Measurements from ENCODE around the gene PIEZO2. TPM values are rescaled to one million over a fixed set of nuclear protein-coding genes. Genes with fewer than 3 reads are reported as not detected.
"Not testable (repeated sequence)": the region's sequence is repeated elsewhere in the genome, so short reads cannot be mapped to it uniquely, and the experiment has no call there.

Gene PIEZO2
- total RNA-seq, 1 donor from 2014 or later, result 41.2 TPM

DNA sequence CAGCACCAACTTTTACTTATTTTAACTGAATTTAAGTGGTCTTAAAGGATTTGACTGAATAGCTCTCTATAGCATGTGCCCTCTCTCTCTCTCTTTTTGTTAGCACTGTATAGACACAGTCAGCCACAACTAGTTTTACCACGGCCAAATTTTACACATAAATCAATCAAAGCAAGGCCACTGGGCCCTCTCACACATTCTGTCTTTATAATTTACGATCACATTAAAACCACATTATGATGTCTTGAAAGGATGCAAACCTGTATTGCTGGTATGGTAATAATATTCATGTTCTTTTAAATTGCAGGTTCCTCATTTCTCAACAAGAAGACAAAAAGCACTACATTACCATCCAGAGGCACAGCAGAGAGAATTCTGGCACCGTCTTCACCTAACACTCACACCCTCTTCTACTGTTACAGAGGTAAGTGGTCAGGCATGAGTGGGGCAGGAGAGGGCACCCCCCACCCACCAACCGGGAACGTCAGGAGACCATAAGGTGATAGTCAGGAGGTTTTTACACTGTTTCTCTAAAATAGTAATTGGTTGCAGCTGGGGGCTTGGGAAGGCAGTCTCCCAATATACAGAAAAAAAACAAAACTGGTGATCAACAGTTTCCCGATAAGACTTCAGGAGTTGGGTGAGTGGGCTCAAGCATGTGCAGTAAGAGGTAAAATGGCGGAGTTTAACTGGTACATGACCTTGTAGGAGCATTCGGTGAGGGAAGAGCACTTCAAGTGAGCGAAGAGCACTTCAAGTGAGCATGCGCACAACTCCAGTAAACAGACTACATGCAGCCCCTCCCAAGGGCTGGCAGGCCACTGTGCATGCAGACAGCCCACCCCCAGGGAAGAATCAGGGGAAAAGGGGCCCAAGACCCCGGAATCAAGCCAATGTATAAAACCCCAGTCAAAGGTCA, 296.7 kb downstream of the PIEZO2 start:
- no peak overlapping the region for H3K27ac ChIP-seq (ENCODE audit: low read depth, low read length)
- no peak overlapping the region for H3K9ac ChIP-seq (ENCODE audit: low read depth in 1 of 3, low read length in 3 of 3)
- H3K4me1 ChIP-seq (ENCODE audit: control insufficient read depth in 3 of 3, insufficient read depth in 3 of 3, low read length in 3 of 3), result no peaks in the 10 kb centered on the region
- no peaks in the 10 kb centered on the region for H3K9me3 ChIP-seq (ENCODE audit: control insufficient read depth in 3 of 3, low read length in 3 of 3)
- no peaks in the 10 kb centered on the region for H3K27me3 ChIP-seq (ENCODE audit: control insufficient read depth in 3 of 3, insufficient read depth in 3 of 3, low read length in 3 of 3)
- no peak overlapping the region for H3K4me3 ChIP-seq (ENCODE audit: low read length in 3 of 3)
- no peaks in the 10 kb centered on the region for H3K36me3 ChIP-seq (ENCODE audit: control insufficient read depth in 3 of 3, insufficient read depth in 3 of 3, low read length in 3 of 3)

DNA sequence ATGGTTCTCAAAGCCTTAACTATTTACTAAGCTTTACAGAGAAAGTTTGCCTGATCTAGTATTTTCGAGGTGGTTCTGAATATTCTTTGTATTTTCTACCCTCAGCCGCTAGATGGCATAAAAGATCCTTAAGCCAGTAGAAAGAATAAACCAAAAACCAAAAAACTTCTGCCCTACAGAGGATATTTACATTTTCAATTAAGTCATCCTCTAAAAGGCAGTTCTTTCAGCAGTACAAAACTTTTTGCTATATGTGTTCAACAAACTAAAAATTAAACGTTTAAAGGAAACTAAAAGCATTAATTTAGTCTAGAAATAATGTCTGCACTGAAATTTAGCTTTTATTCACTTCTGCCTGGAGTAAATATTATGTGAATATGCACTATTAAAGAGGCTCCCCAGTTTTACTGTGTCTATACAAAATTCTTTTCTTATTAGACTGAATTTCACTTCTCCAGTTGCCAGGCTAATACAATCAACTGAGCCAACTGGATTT, 297.5 kb downstream of the PIEZO2 start:
- H3K9me3 ChIP-seq (ENCODE audit: control insufficient read depth in 3 of 3, low read length in 3 of 3), result no peaks in the 10 kb centered on the region
- no peaks in the 10 kb centered on the region for H3K4me1 ChIP-seq (ENCODE audit: control insufficient read depth in 3 of 3, insufficient read depth in 3 of 3, low read length in 3 of 3)
- no peaks in the 10 kb centered on the region for H3K27me3 ChIP-seq (ENCODE audit: control insufficient read depth in 3 of 3, insufficient read depth in 3 of 3, low read length in 3 of 3)
- H3K9ac ChIP-seq (ENCODE audit: low read depth in 1 of 3, low read length in 3 of 3), result no peak overlapping the region
- no peak overlapping the region for H3K4me3 ChIP-seq (ENCODE audit: low read length in 3 of 3)
- no peaks in the 10 kb centered on the region for H3K36me3 ChIP-seq (ENCODE audit: control insufficient read depth in 3 of 3, insufficient read depth in 3 of 3, low read length in 3 of 3)
- no peak overlapping the region for H3K27ac ChIP-seq (ENCODE audit: low read depth, low read length)

DNA sequence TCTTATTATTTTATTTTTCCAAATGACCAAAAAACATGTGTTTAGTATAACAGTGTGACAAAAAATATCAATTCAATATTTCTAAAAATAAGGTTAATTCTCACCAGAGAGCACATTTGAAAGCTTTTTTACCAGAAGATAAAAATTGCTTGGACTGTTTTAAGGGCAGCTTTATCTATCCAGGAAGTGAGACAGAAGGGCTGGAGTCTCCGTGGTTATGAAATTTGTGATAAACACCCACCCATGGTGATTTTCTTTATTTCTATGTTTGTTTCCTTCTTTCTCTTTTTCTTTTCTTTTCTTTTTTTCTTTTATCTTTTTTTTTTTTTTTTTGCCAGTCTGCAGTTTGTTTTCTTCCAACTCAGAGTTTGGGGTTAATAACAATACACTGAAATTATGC, 298.5 kb downstream of the PIEZO2 start:
- H3K9me3 ChIP-seq (ENCODE audit: control insufficient read depth in 3 of 3, low read length in 3 of 3), result no peaks in the 10 kb centered on the region
- no peak overlapping the region for H3K9ac ChIP-seq (ENCODE audit: low read depth in 1 of 3, low read length in 3 of 3)
- no peak overlapping the region for H3K4me3 ChIP-seq (ENCODE audit: low read length in 3 of 3)
- H3K27ac ChIP-seq (ENCODE audit: low read depth, low read length), result no peak overlapping the region
- no peaks in the 10 kb centered on the region for H3K27me3 ChIP-seq (ENCODE audit: control insufficient read depth in 3 of 3, insufficient read depth in 3 of 3, low read length in 3 of 3)
- H3K36me3 ChIP-seq (ENCODE audit: control insufficient read depth in 3 of 3, insufficient read depth in 3 of 3, low read length in 3 of 3), result no peaks in the 10 kb centered on the region
- H3K4me1 ChIP-seq (ENCODE audit: control insufficient read depth in 3 of 3, insufficient read depth in 3 of 3, low read length in 3 of 3), result no peaks in the 10 kb centered on the region

- H3K9me3 ChIP-seq (ENCODE audit: control insufficient read depth in 3 of 3, low read length in 3 of 3), result no peaks in the 10 kb centered on the region
- no peaks in the 10 kb centered on the region for H3K4me1 ChIP-seq (ENCODE audit: control insufficient read depth in 3 of 3, insufficient read depth in 3 of 3, low read length in 3 of 3)
- no peaks in the 10 kb centered on the region for H3K27me3 ChIP-seq (ENCODE audit: control insufficient read depth in 3 of 3, insufficient read depth in 3 of 3, low read length in 3 of 3)
- no peaks in the 10 kb centered on the region for H3K36me3 ChIP-seq (ENCODE audit: control insufficient read depth in 3 of 3, insufficient read depth in 3 of 3, low read length in 3 of 3)
- no peak overlapping the region for H3K9ac ChIP-seq (ENCODE audit: low read depth in 1 of 3, low read length in 3 of 3)
- H3K27ac ChIP-seq (ENCODE audit: low read depth, low read length), result no peak overlapping the region
- H3K4me3 ChIP-seq (ENCODE audit: low read length in 3 of 3), result no peak overlapping the region
These were observed 299.2 kb downstream of the PIEZO2 start for GRCh38 chr18:10850216-10850615.

DNA sequence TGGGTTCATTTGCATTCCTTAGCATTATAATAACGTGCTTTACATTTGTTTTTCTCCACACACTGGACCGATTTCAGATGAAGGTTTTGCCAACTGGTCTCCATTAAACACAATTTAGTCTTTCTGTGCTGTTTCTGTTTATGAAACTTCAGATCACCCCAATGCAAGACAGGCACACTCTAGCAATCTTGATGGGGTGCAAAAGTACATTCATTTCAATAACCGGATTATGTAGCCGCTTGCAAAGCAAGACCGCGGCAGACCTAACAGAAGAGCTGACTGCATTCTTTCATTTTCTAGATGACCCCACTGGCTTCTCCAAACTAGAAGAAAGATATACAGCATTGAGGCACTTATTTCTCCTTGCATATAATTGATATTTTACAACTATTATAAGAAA, 301.5 kb downstream of the PIEZO2 start:
- Histone ChIP-seq H3K9ac (ENCODE audit: low read depth in 1 of 3, low read length in 3 of 3) (no peak overlapping the region), H3K27ac (ENCODE audit: low read depth, low read length) (no peak overlapping the region), H3K4me3 (ENCODE audit: low read length in 3 of 3) (no peak overlapping the region), H3K36me3 (ENCODE audit: control insufficient read depth in 3 of 3, insufficient read depth in 3 of 3, low read length in 3 of 3) (no peaks in the 10 kb centered on the region), H3K4me1 (ENCODE audit: control insufficient read depth in 3 of 3, insufficient read depth in 3 of 3, low read length in 3 of 3) (peaks cover 0 to 7% (median 4%) of the 10 kb centered on the region in 3 donors), H3K9me3 (ENCODE audit: control insufficient read depth in 3 of 3, low read length in 3 of 3) (no peaks in the 10 kb centered on the region), H3K27me3 (ENCODE audit: control insufficient read depth in 3 of 3, insufficient read depth in 3 of 3, low read length in 3 of 3) (no peaks in the 10 kb centered on the region)

DNA sequence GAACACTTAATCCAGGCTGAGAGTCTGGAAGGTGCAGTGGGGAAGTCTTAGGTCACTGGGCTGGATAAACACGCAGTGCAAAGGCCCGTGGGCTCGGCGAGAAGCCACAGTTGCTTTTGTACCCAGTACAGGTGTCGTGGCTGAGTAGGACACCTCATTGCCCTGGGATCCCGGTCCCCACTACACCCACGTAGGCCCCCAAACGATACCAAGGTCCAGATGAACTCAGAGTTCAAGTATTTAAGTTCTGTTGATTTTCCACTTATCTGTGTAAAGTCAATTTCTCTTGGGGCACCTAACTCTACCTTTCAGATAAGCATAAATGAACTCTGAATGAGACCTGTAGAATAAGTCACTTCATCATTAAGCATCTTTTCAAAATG, 302.0 kb downstream of the PIEZO2 start:
- Histone ChIP-seq H3K27ac (ENCODE audit: low read depth, low read length) (no peak overlapping the region), H3K36me3 (ENCODE audit: control insufficient read depth in 3 of 3, insufficient read depth in 3 of 3, low read length in 3 of 3) (no peaks in the 10 kb centered on the region), H3K4me1 (ENCODE audit: control insufficient read depth in 3 of 3, insufficient read depth in 3 of 3, low read length in 3 of 3) (peaks cover 0 to 8% (median 4%) of the 10 kb centered on the region in 3 donors)

GRCh38 chr18:10846657-10847407, 302.5 kb downstream of the PIEZO2 start:
- H3K27me3 ChIP-seq (ENCODE audit: control insufficient read depth in 3 of 3, insufficient read depth in 3 of 3, low read length in 3 of 3), result no peaks in the 10 kb centered on the region
- H3K4me1 ChIP-seq (ENCODE audit: control insufficient read depth in 3 of 3, insufficient read depth in 3 of 3, low read length in 3 of 3), result peaks cover 0 to 11% (median 4%) of the 10 kb centered on the region in 3 donors
- no peak overlapping the region for H3K4me3 ChIP-seq (ENCODE audit: low read length in 3 of 3)
- H3K36me3 ChIP-seq (ENCODE audit: control insufficient read depth in 3 of 3, insufficient read depth in 3 of 3, low read length in 3 of 3), result no peaks in the 10 kb centered on the region
- no peak overlapping the region for H3K27ac ChIP-seq (ENCODE audit: low read depth, low read length)
- no peaks in the 10 kb centered on the region for H3K9me3 ChIP-seq (ENCODE audit: control insufficient read depth in 3 of 3, low read length in 3 of 3)
- no peak overlapping the region for H3K9ac ChIP-seq (ENCODE audit: low read depth in 1 of 3, low read length in 3 of 3)

More for the DNA sequence above, 302.0 kb downstream of the PIEZO2 start:
- no peaks in the 10 kb centered on the region for H3K27me3 ChIP-seq (ENCODE audit: control insufficient read depth in 3 of 3, insufficient read depth in 3 of 3, low read length in 3 of 3)
- no peak overlapping the region for H3K9ac ChIP-seq (ENCODE audit: low read depth in 1 of 3, low read length in 3 of 3)
- H3K9me3 ChIP-seq (ENCODE audit: control insufficient read depth in 3 of 3, low read length in 3 of 3), result no peaks in the 10 kb centered on the region
- H3K4me3 ChIP-seq (ENCODE audit: low read length in 3 of 3), result no peak overlapping the region

- peaks cover 0 to 11% (median 4%) of the 10 kb centered on the region in 3 donors for H3K4me1 ChIP-seq (ENCODE audit: control insufficient read depth in 3 of 3, insufficient read depth in 3 of 3, low read length in 3 of 3)
- not testable (repeated sequence) for H3K27ac ChIP-seq (ENCODE audit: low read depth, low read length); H3K36me3 ChIP-seq (ENCODE audit: control insufficient read depth in 3 of 3, insufficient read depth in 3 of 3, low read length in 3 of 3); H3K9ac ChIP-seq (ENCODE audit: low read depth in 1 of 3, low read length in 3 of 3); H3K9me3 ChIP-seq (ENCODE audit: control insufficient read depth in 3 of 3, low read length in 3 of 3); H3K4me3 ChIP-seq (ENCODE audit: low read length in 3 of 3); H3K27me3 ChIP-seq (ENCODE audit: control insufficient read depth in 3 of 3, insufficient read depth in 3 of 3, low read length in 3 of 3)
These were observed 303.3 kb downstream of the PIEZO2 start for GRCh38 chr18:10846035-10846434.

- Histone ChIP-seq H3K4me1 (ENCODE audit: control insufficient read depth in 3 of 3, insufficient read depth in 3 of 3, low read length in 3 of 3) (peaks cover 0 to 11% (median 4%) of the 10 kb centered on the region in 3 donors), H3K27me3 (ENCODE audit: control insufficient read depth in 3 of 3, insufficient read depth in 3 of 3, low read length in 3 of 3) (no peaks in the 10 kb centered on the region), H3K4me3 (ENCODE audit: low read length in 3 of 3) (no peak overlapping the region), H3K9me3 (ENCODE audit: control insufficient read depth in 3 of 3, low read length in 3 of 3) (no peaks in the 10 kb centered on the region), H3K27ac (ENCODE audit: low read depth, low read length) (no peak overlapping the region), H3K36me3 (ENCODE audit: control insufficient read depth in 3 of 3, insufficient read depth in 3 of 3, low read length in 3 of 3) (no peaks in the 10 kb centered on the region), H3K9ac (ENCODE audit: low read depth in 1 of 3, low read length in 3 of 3) (no peak overlapping the region)
These were observed 305.8 kb downstream of the PIEZO2 start for GRCh38 chr18:10843565-10843964.

- Histone ChIP-seq H3K4me1 (ENCODE audit: control insufficient read depth in 3 of 3, insufficient read depth in 3 of 3, low read length in 3 of 3) (peaks cover 0 to 11% (median 4%) of the 10 kb centered on the region in 3 donors), H3K9me3 (ENCODE audit: control insufficient read depth in 3 of 3, low read length in 3 of 3) (no peaks in the 10 kb centered on the region), H3K27ac (ENCODE audit: low read depth, low read length) (no peak overlapping the region), H3K4me3 (ENCODE audit: low read length in 3 of 3) (no peak overlapping the region), H3K9ac (ENCODE audit: low read depth in 1 of 3, low read length in 3 of 3) (no peak overlapping the region), H3K27me3 (ENCODE audit: control insufficient read depth in 3 of 3, insufficient read depth in 3 of 3, low read length in 3 of 3) (no peaks in the 10 kb centered on the region), H3K36me3 (ENCODE audit: control insufficient read depth in 3 of 3, insufficient read depth in 3 of 3, low read length in 3 of 3) (no peaks in the 10 kb centered on the region)
These were observed 306.5 kb downstream of the PIEZO2 start for GRCh38 chr18:10842861-10843260.
